Endothelial cell (in vitro differentiated cells): ENCODE results near the gene CCT7. TPM values are rescaled to one million over a fixed set of nuclear protein-coding genes. Genes with fewer than 3 reads are reported as not detected.

Source experiments
- DNase-seq: peaks from one replicate; pipeline ENCODE4 v3.0.0; 2021; ENCODE audit warnings: low spot score
- H3K27ac Mint-ChIP-seq: one replicate; pipeline ENCODE4 v1.8.0; 2021; ENCODE audit warnings: mixed read lengths, inconsistent platforms; ENCODE audit not compliant: unreplicated experiment
- H3K27me3 Mint-ChIP-seq: one replicate; pipeline ENCODE4 v1.8.0; 2021; ENCODE audit warnings: mild to moderate bottlenecking, moderate library complexity, mixed read lengths, inconsistent platforms; ENCODE audit not compliant: unreplicated experiment
- H3K36me3 Mint-ChIP-seq: one replicate; pipeline ENCODE4 v1.8.0; 2021; ENCODE audit warnings: mild to moderate bottlenecking, low read depth, mixed read lengths, inconsistent platforms; ENCODE audit not compliant: unreplicated experiment
- H3K4me1 Mint-ChIP-seq: one replicate; pipeline ENCODE4 v1.8.0; 2021; ENCODE audit warnings: mild to moderate bottlenecking, mixed read lengths, inconsistent platforms; ENCODE audit not compliant: unreplicated experiment
- H3K4me3 Mint-ChIP-seq: one replicate; pipeline ENCODE4 v1.8.0; 2021; ENCODE audit warnings: mild to moderate bottlenecking, mixed read lengths, inconsistent platforms; ENCODE audit not compliant: unreplicated experiment
- H3K9me3 Mint-ChIP-seq: one replicate; pipeline ENCODE4 v1.8.0; 2021; ENCODE audit warnings: mixed read lengths, inconsistent platforms; ENCODE audit not compliant: unreplicated experiment
- CTCF ChIP-seq: fragments of 200-600 bp; sonication (generic); IDR thresholded peaks from one replicate; pipeline ENCODE4 v1.5.0; 2021; ENCODE audit warnings: antibody characterized with exemption; ENCODE audit not compliant: unreplicated experiment
- total RNA-seq: library from RNA; stranded (reverse); fragmentation: NEBNext Ultra II Directional; extraction: Animal tissue kit (Norgen Biotek cat#: 25700); gene quantifications from one replicate; pipeline ENCODE4 v1.2.1, GENCODE V29; 2021; ENCODE audit not compliant: unreplicated experiment

The CCT7 gene
- total RNA-seq, 1 donor from 2014 or later, result 183 TPM

- TF ChIP-seq CTCF, result no peak
- Mint-ChIP-seq H3K27ac (no peak overlapping the region), H3K36me3 (peaks cover 21% of the 10 kb centered on the region), H3K4me3 (no peak overlapping the region), H3K9me3 (no peaks in the 10 kb centered on the region), H3K4me1 (peaks cover 3% of the 10 kb centered on the region), H3K27me3 (peaks cover 4% of the 10 kb centered on the region)
- no peak for DNase-seq
Observed at GRCh38 chr2:73227086-73227485, 7.0 kb upstream of the CCT7 start.

- H3K27me3 Mint-ChIP-seq, result peaks cover 9% of the 10 kb centered on the region
- no peak for TF ChIP-seq CTCF
- peaks cover 6% of the 10 kb centered on the region for H3K4me1 Mint-ChIP-seq
- peaks cover 18% of the 10 kb centered on the region for H3K36me3 Mint-ChIP-seq
- no peak for DNase-seq
- no peak overlapping the region for H3K27ac Mint-ChIP-seq
- peak overlapping the region; percentile 15 for H3K4me3 Mint-ChIP-seq
- H3K9me3 Mint-ChIP-seq, result no peaks in the 10 kb centered on the region
Observed at GRCh38 chr2:73228631-73229030, 5.5 kb upstream of the CCT7 start.

- Mint-ChIP-seq H3K4me1 (peaks cover 25% of the 10 kb centered on the region), H3K36me3 (peaks cover 10% of the 10 kb centered on the region), H3K27ac (peak overlapping the region; percentile 75), H3K9me3 (no peaks in the 10 kb centered on the region), H3K27me3 (peaks cover 19% of the 10 kb centered on the region), H3K4me3 (peak overlapping the region; percentile 98)
- TF ChIP-seq CTCF, result no peak
- no peak for DNase-seq
Observed at GRCh38 chr2:73232403-73233153, 1.5 kb upstream of the CCT7 start.

- H3K27me3 Mint-ChIP-seq, result peaks cover 19% of the 10 kb centered on the region
- H3K4me3 Mint-ChIP-seq, result peak within 1 kb of the TSS; percentile 98
- peak within 1 kb of the TSS; percentile 88 for H3K27ac Mint-ChIP-seq
- peaks cover 28% of the 10 kb centered on the region for H3K4me1 Mint-ChIP-seq
- DNase-seq, result peak; percentile 94
- peaks cover 10% of the 10 kb centered on the region for H3K36me3 Mint-ChIP-seq
- no peak for TF ChIP-seq CTCF
- H3K9me3 Mint-ChIP-seq, result no peaks in the 10 kb centered on the region
Observed at GRCh38 chr2:73233154-73233931, 765 bp upstream of the CCT7 start, which contains the start of gene PRADC1. TSS of gene PRADC1 (minus strand) at chr2:73233239. CDS start at chr2:73233160, 79 bp downstream.
